Activated T-helper 1 cell treated with anti-CD3 and anti-CD28 coated beads, Interleukin-2, amount 50 U/mL, for 16 hours (primary cell): ENCODE data around the gene SYPL2.

Source experiments
- DNase-seq, 2 donors: peaks; one replicate each; pipeline ENCODE4 v3.0.0-alpha.2; 2020; ENCODE audit warnings: low read depth in 1 of 2, low spot score in 1 of 2

The SYPL2 gene

DNA sequence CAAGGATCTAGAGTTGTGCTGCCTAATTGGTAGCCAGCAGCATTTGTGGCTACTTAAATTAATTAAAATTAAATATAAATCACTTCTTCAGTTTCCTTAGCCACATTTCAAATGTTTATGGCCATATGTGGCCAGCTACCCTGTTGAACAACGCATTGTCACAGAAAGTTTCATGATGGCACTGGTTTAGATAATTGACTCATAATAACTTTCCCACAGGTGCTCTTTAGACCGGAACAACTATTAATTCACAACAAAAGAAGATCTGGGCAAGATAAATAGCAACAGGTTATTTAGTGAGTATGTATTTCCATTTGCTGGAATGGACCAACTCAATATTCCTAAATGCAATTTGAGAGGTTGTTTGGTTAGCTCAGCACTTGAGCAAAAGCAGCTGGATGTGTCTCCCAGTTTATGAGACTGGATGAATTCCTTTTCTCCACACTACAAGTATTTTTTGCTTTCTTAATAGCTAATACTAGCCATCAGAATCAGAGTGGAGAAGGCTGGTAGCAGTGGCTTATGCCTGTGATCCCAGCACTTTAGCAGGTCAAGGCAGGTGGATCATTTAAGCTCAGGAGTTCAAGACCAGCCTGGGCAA, 46.9 kb downstream of the SYPL2 start:
- no peak for DNase-seq

DNA sequence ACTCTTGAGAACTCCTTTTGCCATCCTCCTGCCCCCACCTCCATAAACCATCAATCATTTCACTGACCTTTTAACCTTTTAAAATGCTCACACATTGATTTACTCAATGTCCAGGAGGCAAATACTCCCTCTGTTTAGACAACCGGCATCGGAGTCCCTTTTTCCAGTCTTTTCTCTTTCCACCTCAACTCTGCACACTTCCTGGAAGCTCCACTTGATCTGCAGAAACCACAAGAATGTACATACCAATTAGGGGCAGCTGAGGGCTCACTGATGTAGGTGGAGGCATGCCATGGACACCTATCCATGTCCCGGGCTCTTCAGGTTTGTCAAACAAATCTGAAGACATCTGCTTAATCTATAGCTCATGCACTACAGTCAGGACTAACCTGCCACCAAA, 48.5 kb downstream of the SYPL2 start:
- no peak for DNase-seq

DNA sequence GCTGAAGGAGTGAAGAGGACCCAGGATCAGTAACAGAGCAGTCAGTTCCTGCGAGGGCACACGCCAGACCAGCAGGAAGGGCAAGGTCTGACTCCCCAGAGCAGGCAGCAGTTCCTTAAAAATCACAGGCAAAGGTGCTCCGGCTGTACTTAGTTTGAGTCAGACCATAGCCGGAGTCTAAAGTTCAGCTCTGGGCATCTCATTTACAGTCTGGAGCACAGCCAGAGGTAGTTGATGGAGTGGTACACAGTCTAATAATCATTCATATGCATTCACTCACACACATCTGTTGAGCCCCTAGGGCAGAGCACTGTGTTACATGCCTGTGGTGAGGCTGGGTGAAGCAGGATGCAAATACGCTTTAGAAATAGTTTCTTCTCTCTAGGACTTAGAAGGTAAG, 50.5 kb downstream of the SYPL2 start:
- DNase-seq: no peak

DNA sequence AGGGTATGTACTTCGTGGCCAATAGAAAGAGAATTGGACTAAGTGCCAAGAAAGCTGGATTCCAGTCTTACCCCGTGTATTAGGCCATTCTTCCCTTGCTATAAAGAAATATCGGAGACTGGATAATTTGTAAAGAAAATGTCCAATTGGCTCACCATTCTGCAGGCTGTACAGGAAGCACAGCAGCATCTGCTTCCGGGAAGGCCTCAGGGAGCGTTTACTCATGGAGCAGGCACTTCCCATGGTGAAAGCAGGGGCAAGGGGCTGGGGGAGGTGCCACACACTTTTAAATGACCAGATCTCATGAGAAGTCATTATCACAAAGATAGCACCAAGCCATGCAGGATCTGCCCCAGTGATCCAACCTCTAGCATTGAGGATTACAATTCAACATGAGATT, 51.0 kb downstream of the SYPL2 start:
- no peak for DNase-seq

DNA sequence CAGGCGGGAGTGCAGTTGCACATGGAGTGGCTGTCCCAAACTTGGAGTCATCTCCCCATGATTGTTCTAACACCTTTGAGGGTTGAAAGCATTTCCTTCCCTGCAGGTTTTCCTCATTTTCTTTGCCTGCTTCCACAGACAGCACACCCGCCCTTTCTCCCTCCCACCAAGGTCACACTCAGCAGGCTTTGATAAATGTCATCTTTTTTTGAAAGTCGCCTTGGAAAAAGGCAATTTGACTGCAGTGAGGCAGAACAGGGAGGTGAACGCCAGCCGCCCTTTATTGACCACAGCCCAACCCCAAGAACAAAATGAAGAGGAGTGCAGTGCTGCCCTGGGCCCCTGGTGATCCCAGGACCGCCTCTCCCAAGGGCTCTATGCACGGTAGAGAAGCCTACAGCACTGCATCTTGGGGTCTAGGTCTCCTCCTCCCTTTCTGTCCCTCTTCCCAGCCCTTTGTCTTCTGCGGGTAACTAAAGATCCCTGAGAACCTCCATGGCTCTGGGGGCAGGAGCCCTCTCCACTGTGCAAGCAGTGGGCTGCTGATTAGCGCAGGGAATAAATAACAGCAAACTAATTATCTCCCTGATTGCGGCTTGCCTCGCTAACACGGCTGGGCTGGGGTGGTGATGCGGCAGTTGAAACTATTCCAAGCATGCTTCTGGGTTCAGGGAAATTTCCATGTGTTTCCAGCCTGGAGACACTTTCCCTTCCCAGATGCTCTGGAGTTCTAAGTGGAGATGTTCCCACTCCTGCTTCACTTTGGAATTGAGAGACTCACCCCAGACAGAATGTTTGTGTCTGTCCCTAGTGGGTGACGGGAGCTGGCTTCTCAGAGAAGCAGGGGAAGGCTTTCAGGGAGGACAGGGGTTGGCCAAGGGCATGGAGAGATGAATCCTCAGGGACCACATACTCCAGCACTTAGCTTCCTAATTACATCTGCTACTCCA, 54.9 kb downstream of the SYPL2 start:
- no peak for DNase-seq

DNA sequence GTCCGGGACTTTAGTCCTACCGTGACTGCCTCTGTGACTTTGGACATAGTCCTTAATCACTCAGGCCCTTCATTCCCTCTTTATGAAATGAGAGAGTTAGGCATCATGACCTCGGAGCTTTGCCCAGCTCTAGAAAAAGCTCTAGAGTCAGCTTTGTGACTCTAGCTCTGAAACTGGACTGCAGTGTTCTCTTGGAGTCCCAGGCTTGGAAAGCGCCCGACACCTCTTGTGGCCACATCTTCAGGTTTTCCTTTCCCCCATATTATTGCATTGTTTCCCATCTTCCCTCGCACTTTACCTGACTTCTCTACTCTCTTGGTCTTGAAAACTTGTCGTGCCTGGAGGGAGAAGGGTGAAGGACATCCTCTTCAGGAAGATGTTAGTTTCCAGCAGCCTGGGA, 55.7 kb downstream of the SYPL2 start:
- DNase-seq: no peak

DNA sequence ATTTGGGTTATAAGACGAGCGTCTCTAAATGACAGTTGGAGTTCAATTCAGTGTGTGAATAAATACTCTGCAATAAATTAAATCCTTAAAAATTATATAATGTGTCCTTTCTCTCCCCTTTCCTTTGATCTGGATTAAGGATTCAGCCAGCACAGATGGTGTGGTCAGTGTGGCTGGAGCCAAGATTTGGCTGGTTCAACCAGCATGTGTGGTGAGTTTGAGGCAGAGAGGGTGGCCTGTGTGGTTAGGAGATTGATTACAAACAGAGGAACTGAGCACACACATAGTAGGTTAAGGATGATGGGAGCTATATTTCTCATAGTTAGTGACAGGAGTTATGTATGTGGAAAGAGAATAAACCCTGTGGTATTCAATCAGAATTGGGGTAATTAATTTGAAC, 57.4 kb downstream of the SYPL2 start:
- no peak for DNase-seq

DNA sequence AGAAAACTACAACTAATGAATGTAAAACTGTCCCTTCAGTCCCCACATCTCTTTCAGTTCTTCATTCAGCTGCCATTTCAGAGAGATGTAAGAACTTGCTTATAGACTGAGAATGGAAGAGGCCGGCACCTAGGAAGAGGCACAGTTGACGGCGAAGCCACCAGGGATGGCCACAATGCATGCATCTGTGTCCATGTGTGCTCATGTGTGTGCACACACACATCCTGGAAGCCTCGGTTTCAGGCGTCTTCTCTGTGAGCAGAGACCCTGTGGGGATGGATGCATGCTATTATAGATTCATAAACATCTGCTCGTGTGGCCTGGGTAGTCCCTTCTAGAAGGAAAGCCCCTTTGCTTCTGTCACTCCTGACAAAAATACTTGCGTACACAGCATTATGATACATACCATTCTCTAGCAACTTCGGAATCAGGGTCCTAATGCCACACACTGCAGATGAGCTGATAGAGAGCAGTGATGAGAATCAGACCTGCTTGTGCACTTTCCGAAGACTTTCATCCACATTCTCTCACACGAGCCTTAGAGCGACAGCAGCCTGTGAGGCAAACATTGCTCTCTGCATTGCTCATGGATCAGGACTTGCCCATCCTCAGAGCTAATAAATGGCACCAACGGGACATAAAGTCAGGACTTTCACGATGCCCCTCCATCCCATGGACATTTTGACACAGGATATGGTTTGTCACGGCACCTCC, 60.9 kb downstream of the SYPL2 start:
- no peak for DNase-seq

DNA sequence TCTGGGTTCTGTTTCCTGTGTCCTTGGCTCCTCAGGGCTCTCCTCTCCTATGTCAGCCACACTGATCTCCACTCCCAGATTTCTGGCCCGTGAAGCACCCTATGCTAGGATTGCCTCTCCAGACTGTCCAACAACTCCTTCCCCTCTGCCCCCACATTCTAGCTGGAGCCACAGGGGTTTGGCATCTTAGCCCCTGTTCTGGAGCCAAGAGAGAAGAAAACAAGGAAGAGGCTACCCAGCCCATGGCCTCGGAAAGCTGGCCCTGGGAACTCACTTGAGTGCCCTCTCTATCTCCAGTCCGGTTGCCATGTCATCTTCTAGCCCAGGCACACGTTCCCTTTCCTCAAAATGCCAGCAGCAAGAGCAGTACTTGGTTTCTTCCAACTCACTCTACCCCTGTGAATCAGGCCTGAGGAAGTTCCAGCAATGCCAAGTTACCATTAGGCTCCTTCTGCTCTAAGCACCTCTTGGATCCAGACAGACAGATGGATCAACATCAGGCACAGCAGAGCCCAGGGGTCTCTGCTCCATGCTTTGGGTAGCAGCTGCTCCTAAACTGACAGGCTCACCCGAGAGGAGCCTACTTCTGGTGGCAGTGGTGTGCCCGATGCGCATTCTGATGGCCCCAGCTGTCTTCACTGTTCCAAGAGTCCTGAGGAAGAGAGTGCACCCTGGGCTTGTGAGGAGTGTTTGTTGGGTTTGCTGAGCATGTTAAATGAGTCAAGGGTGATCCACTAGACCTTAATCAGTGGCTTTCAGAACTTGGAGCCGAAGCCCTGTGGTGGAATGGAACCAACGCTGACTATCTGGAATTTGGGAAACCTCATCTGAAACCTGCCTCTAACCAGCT, 61.7 kb downstream of the SYPL2 start:
- DNase-seq: no peak

DNA sequence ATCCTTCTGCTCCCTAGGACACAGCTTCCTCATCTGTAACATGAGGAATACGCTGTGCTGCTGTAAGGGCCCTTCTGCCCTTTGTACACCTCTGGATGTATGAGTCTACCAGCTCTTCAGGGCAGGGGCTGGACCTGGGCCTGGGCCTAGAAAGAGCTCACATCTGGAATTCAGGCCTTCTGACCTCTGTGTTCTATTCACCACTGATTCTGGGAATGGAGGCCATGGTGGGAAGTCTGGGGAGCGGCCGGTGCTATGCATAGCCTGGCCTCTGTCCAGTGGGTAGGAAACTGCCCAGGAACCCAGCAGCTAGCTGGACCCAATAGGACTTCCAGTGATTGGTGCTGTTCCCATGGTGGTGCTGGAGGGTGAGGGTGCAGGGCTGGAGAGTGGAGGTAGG, 62.4 kb downstream of the SYPL2 start:
- no peak for DNase-seq

DNA sequence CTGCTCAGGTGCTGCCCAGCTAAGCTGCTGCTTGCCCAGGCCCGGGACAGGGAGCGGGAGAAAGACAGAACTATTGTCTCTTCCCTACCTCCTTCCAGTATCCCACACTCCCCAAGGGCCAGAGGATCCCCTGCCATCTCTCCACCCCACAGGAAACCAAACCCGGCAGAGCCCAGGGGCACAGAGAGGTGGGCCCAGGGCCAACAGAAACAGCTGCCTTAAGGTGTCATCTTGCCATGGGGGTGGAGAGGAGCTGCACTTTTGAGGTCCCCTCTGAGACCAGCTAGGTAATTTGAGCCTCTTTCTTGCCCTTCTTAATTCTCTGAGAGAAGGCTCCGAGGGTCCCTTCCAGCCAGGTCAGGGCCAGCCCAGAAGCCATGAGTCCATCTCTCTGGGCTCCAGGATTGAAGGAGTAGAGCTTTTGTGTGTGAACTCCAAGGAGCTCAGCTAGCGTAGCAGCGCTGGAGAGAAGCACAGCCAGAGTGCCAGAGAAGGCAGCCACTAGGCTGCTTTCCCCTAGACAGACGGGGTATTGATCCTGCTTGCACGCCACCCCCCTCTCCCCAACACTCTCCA, 63.6 kb downstream of the SYPL2 start:
- DNase-seq: no peak

DNA sequence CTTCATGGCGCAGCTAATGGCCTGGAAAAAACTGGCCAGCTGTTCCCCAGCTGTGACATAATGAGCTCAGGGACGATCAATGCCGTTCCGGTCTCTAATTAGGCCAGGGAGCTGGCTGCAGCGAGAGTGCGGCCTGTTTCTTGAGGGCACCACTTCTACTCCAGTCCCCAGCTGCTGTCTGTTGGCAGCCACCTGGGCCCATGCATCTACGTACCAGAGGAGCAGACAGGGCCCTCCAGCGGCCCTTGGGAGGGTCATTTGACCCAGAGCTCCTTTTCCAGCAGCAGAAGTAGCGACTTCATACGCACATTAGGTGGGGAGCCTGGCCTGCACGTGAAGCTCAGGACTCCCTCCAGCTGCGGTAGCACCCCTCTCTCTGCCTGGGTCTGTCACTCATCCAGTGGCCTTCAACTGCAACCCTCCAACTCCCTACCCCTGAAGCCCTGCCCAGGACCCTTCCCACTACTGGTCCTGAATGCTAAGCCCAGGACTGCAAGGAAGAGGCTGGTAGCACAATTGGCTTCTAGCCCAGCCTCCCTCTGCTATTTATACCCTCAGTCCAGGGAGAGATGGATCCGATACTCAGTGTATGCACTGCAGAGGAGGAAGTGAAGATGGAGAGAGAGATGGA, 64.2 kb downstream of the SYPL2 start:
- DNase-seq: no peak

DNA sequence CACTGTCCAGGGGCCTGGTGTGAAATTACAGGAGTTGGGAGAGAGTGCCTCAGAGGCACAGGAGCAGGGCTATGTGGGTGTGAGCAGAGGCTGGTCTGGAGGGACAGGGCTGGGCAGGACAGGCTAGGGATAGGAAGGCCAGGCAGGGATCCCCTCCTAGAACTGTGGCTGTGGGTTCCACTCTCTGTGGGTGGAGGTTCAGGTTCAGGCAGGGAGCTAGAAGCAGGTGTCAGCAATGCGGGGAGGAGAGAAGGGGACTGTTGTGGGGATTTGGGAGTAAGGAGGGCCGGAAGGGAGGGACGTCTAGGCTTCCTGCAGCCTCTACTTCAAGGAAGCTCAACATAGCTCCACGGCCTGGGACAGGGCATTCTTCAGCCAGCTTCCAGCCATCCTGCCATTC, 65.0 kb downstream of the SYPL2 start:
- no peak for DNase-seq
